Dendritic cell treated with granulocyte-macrophage colony-stimulating factor and Interleukin-4, amounts not matched to agents 40 ng/mL and 50 ng/mL, for 4 days (primary cell): ENCODE data around the gene PRKG1.

ENCODE experiments used
- H3K27ac Mint-ChIP-seq: one replicate; pipeline ENCODE4 v1.8.0; 2022; ENCODE audit warnings: mild to moderate bottlenecking, mixed read lengths
- H3K27me3 Mint-ChIP-seq: one replicate; pipeline ENCODE4 v1.8.0; 2022; ENCODE audit warnings: mild to moderate bottlenecking, mixed read lengths
- H3K36me3 Mint-ChIP-seq: one replicate; pipeline ENCODE4 v1.8.0; 2022; ENCODE audit warnings: low read depth, mixed read lengths
- H3K4me1 Mint-ChIP-seq: one replicate; pipeline ENCODE4 v1.8.0; 2022; ENCODE audit warnings: low read depth, mixed read lengths
- H3K4me3 Mint-ChIP-seq: one replicate; pipeline ENCODE4 v1.8.0; 2022; ENCODE audit warnings: mild to moderate bottlenecking, moderate library complexity, mixed read lengths
- H3K9me3 Mint-ChIP-seq: one replicate; pipeline ENCODE4 v1.8.0; 2022; ENCODE audit warnings: mixed read lengths
- intact Hi-C: fragments of 100-400 bp; cut with micrococcal nuclease; formaldehyde crosslinking; loops from one replicate; pipeline ENCODE4 v1.15.0; 2022

Gene PRKG1

GRCh38 chr10:52063159-52063558 is 988.9 kb downstream of the PRKG1 start:
- no peaks in the 10 kb centered on the region for H3K4me1 Mint-ChIP-seq
- no peak overlapping the region for H3K27ac Mint-ChIP-seq
- no peak overlapping the region for H3K4me3 Mint-ChIP-seq
- no peaks in the 10 kb centered on the region for H3K9me3 Mint-ChIP-seq
- intact Hi-C loops, result no loop called here
- H3K36me3 Mint-ChIP-seq, result no peaks in the 10 kb centered on the region
- H3K27me3 Mint-ChIP-seq, result no peaks in the 10 kb centered on the region

- intact Hi-C loops, result no loop called here
- no peak overlapping the region for H3K27ac Mint-ChIP-seq
Measured at GRCh38 chr10:52064084-52064845, 990.0 kb downstream of the PRKG1 start.

GRCh38 chr10:52066383-52066782 is 992.1 kb downstream of the PRKG1 start:
- H3K27ac Mint-ChIP-seq, result no peak overlapping the region
- H3K9me3 Mint-ChIP-seq, result no peaks in the 10 kb centered on the region
- no peaks in the 10 kb centered on the region for H3K27me3 Mint-ChIP-seq
- H3K4me1 Mint-ChIP-seq, result no peaks in the 10 kb centered on the region
- H3K36me3 Mint-ChIP-seq, result no peaks in the 10 kb centered on the region
- H3K4me3 Mint-ChIP-seq, result no peak overlapping the region
- intact Hi-C loops, result no loop called here

More at GRCh38 chr10:52064084-52064845, 990.0 kb downstream of the PRKG1 start:
- no peaks in the 10 kb centered on the region for H3K27me3 Mint-ChIP-seq
- no peak overlapping the region for H3K4me3 Mint-ChIP-seq
- no peaks in the 10 kb centered on the region for H3K9me3 Mint-ChIP-seq
- no peaks in the 10 kb centered on the region for H3K36me3 Mint-ChIP-seq
- H3K4me1 Mint-ChIP-seq, result no peaks in the 10 kb centered on the region

GRCh38 chr10:52068485-52068884 is 994.2 kb downstream of the PRKG1 start:
- peaks cover 7% of the 10 kb centered on the region for H3K9me3 Mint-ChIP-seq
- intact Hi-C loops, result no loop called here
- H3K36me3 Mint-ChIP-seq, result no peaks in the 10 kb centered on the region
- H3K27me3 Mint-ChIP-seq, result no peaks in the 10 kb centered on the region
- H3K4me1 Mint-ChIP-seq, result no peaks in the 10 kb centered on the region
- H3K4me3 Mint-ChIP-seq, result no peak overlapping the region
- H3K27ac Mint-ChIP-seq, result no peak overlapping the region

- peaks cover 7% of the 10 kb centered on the region for H3K9me3 Mint-ChIP-seq
- intact Hi-C loops, result no loop called here
- no peak overlapping the region for H3K27ac Mint-ChIP-seq
- no peaks in the 10 kb centered on the region for H3K36me3 Mint-ChIP-seq
- no peaks in the 10 kb centered on the region for H3K27me3 Mint-ChIP-seq
- no peak overlapping the region for H3K4me3 Mint-ChIP-seq
- H3K4me1 Mint-ChIP-seq, result no peaks in the 10 kb centered on the region
Measured at GRCh38 chr10:52071814-52072213, 997.5 kb downstream of the PRKG1 start.

- no peak overlapping the region for H3K4me3 Mint-ChIP-seq
- no peaks in the 10 kb centered on the region for H3K36me3 Mint-ChIP-seq
- H3K4me1 Mint-ChIP-seq, result no peaks in the 10 kb centered on the region
- intact Hi-C loops, result no loop called here
- H3K27me3 Mint-ChIP-seq, result no peaks in the 10 kb centered on the region
- H3K27ac Mint-ChIP-seq, result no peak overlapping the region
- peaks cover 7% of the 10 kb centered on the region for H3K9me3 Mint-ChIP-seq
Measured at GRCh38 chr10:52074505-52075026, 1000.3 kb downstream of the PRKG1 start.

- Mint-ChIP-seq H3K27ac (no peak overlapping the region), H3K4me1 (no peaks in the 10 kb centered on the region), H3K27me3 (no peaks in the 10 kb centered on the region), H3K36me3 (no peaks in the 10 kb centered on the region), H3K9me3 (peaks cover 16% of the 10 kb centered on the region), H3K4me3 (no peak overlapping the region)
- intact Hi-C loops, result no loop called here
Measured at GRCh38 chr10:52077814-52078213, 1003.5 kb downstream of the PRKG1 start.

- intact Hi-C loops, result no loop called here
- Mint-ChIP-seq H3K36me3 (no peaks in the 10 kb centered on the region), H3K27me3 (no peaks in the 10 kb centered on the region), H3K4me1 (no peaks in the 10 kb centered on the region), H3K4me3 (no peak overlapping the region), H3K27ac (no peak overlapping the region), H3K9me3 (peaks cover 12% of the 10 kb centered on the region)
Measured at GRCh38 chr10:52078397-52078937, 1004.2 kb downstream of the PRKG1 start.

GRCh38 chr10:52082307-52082706 is 1008.0 kb downstream of the PRKG1 start:
- Mint-ChIP-seq H3K36me3 (no peaks in the 10 kb centered on the region), H3K9me3 (peaks cover 12% of the 10 kb centered on the region), H3K27me3 (no peaks in the 10 kb centered on the region), H3K4me3 (no peak overlapping the region), H3K27ac (no peak overlapping the region), H3K4me1 (no peaks in the 10 kb centered on the region)
- intact Hi-C loops, result no loop called here

GRCh38 chr10:52083422-52083821 is 1009.1 kb downstream of the PRKG1 start:
- no peaks in the 10 kb centered on the region for H3K36me3 Mint-ChIP-seq
- H3K9me3 Mint-ChIP-seq, result peaks cover 12% of the 10 kb centered on the region
- H3K4me1 Mint-ChIP-seq, result no peaks in the 10 kb centered on the region
- H3K27ac Mint-ChIP-seq, result no peak overlapping the region
- H3K4me3 Mint-ChIP-seq, result no peak overlapping the region
- intact Hi-C loops, result no loop called here
- no peaks in the 10 kb centered on the region for H3K27me3 Mint-ChIP-seq

- H3K9me3 Mint-ChIP-seq, result peaks cover 15% of the 10 kb centered on the region
- H3K27me3 Mint-ChIP-seq, result no peaks in the 10 kb centered on the region
- no peaks in the 10 kb centered on the region for H3K4me1 Mint-ChIP-seq
- intact Hi-C loops, result no loop called here
- no peak overlapping the region for H3K4me3 Mint-ChIP-seq
- H3K27ac Mint-ChIP-seq, result no peak overlapping the region
- H3K36me3 Mint-ChIP-seq, result no peaks in the 10 kb centered on the region
Measured at GRCh38 chr10:52092390-52092789, 1018.1 kb downstream of the PRKG1 start.

GRCh38 chr10:52098130-52098529 is 1023.8 kb downstream of the PRKG1 start:
- H3K4me3 Mint-ChIP-seq, result no peak overlapping the region
- no peak overlapping the region for H3K27ac Mint-ChIP-seq
- H3K4me1 Mint-ChIP-seq, result no peaks in the 10 kb centered on the region

GRCh38 chr10:52099026-52099600 is 1024.8 kb downstream of the PRKG1 start:
- H3K4me3 Mint-ChIP-seq, result no peak overlapping the region
- peaks cover 15% of the 10 kb centered on the region for H3K9me3 Mint-ChIP-seq
- H3K36me3 Mint-ChIP-seq, result no peaks in the 10 kb centered on the region
- intact Hi-C loops, result no loop called here
- H3K4me1 Mint-ChIP-seq, result no peaks in the 10 kb centered on the region
- H3K27ac Mint-ChIP-seq, result no peak overlapping the region
- no peaks in the 10 kb centered on the region for H3K27me3 Mint-ChIP-seq

More at GRCh38 chr10:52098130-52098529, 1023.8 kb downstream of the PRKG1 start:
- Mint-ChIP-seq H3K9me3 (peaks cover 15% of the 10 kb centered on the region), H3K36me3 (no peaks in the 10 kb centered on the region), H3K27me3 (no peaks in the 10 kb centered on the region)
- intact Hi-C loops, result no loop called here

- peaks cover 11% of the 10 kb centered on the region for H3K9me3 Mint-ChIP-seq
- intact Hi-C loops, result no loop called here
- H3K27ac Mint-ChIP-seq, result no peak overlapping the region
- no peak overlapping the region for H3K4me3 Mint-ChIP-seq
- H3K4me1 Mint-ChIP-seq, result no peaks in the 10 kb centered on the region
- H3K27me3 Mint-ChIP-seq, result no peaks in the 10 kb centered on the region
- no peaks in the 10 kb centered on the region for H3K36me3 Mint-ChIP-seq
Measured at GRCh38 chr10:52100011-52100547, 1025.8 kb downstream of the PRKG1 start.
